H9 (cell line): ENCODE measurements around the gene SPAG17. TPM values are rescaled to one million over a fixed set of nuclear protein-coding genes. Genes with fewer than 3 reads are reported as not detected.

ENCODE experiments used
- DNase-seq: peaks from one replicate; pipeline ENCODE4 v3.0.0-alpha.2; 2017
- H2AFZ ChIP-seq: one replicate; pipeline ENCODE4 v1.6.1; 2013; ENCODE audit warnings: mild to moderate bottlenecking, low read length, control low read depth, moderate library complexity
- H2AK5ac ChIP-seq: 2 replicates; pipeline ENCODE4 v1.6.1; 2013; ENCODE audit warnings: low read length, control low read depth, mixed read lengths; ENCODE audit not compliant: insufficient read length
- H2BK120ac ChIP-seq: one replicate; pipeline ENCODE4 v1.6.1; 2013; ENCODE audit warnings: low read depth, mild to moderate bottlenecking, low read length, control low read depth, inconsistent platforms; ENCODE audit not compliant: poor library complexity, severe bottlenecking
- H2BK12ac ChIP-seq: 2 replicates; pipeline ENCODE4 v1.6.1; 2013; ENCODE audit warnings: low read length, control low read depth, mixed read lengths, low read depth; ENCODE audit not compliant: insufficient read length
- H2BK15ac ChIP-seq: 2 replicates; pipeline ENCODE4 v1.6.1; 2013; ENCODE audit warnings: low read depth, low read length, control low read depth
- H2BK20ac ChIP-seq: one replicate; pipeline ENCODE4 v1.6.1; 2013; ENCODE audit warnings: low read depth, mild to moderate bottlenecking, low read length, control low read depth, inconsistent platforms; ENCODE audit not compliant: poor library complexity, severe bottlenecking
- H2BK5ac ChIP-seq: 2 replicates; pipeline ENCODE4 v1.6.1; 2013; ENCODE audit warnings: low read length, control low read depth, mixed read lengths; ENCODE audit not compliant: insufficient read length
- H3K14ac ChIP-seq: 2 replicates; pipeline ENCODE4 v1.6.1; 2013; ENCODE audit warnings: low read length, control low read depth; ENCODE audit not compliant: insufficient read depth
- H3K18ac ChIP-seq: 2 replicates; pipeline ENCODE4 v1.6.1; 2013; ENCODE audit warnings: low read depth, mild to moderate bottlenecking, mixed read lengths, low read length, control low read depth; ENCODE audit not compliant: insufficient read length
- H3K23ac ChIP-seq: 2 replicates; pipeline ENCODE4 v1.6.1; 2013; ENCODE audit warnings: low read length, control low read depth, mixed read lengths, low read depth; ENCODE audit not compliant: insufficient read length
- H3K23me2 ChIP-seq: 2 replicates; pipeline ENCODE4 v1.6.1; 2013; ENCODE audit warnings: low read depth, mild to moderate bottlenecking, mixed read lengths, low read length, control low read depth; ENCODE audit not compliant: insufficient read length, poor library complexity, severe bottlenecking
- H3K27ac ChIP-seq: 2 replicates; pipeline ENCODE4 v1.5.1; 2013; ENCODE audit warnings: low read length, control low read depth, mixed read lengths, low read depth; ENCODE audit not compliant: insufficient read length
- H3K27me3 ChIP-seq: 2 replicates; pipeline ENCODE4 v1.6.1; 2013; ENCODE audit warnings: low read length, control low read depth, inconsistent platforms; ENCODE audit not compliant: insufficient read depth
- H3K4ac ChIP-seq: 2 replicates; pipeline ENCODE4 v1.6.1; 2013; ENCODE audit warnings: low read depth, mild to moderate bottlenecking, control low read depth, inconsistent platforms, low read length, moderate library complexity
- H3K4me1 ChIP-seq: 2 replicates; pipeline ENCODE4 v1.6.1; 2013; ENCODE audit warnings: low read length, control low read depth, inconsistent platforms; ENCODE audit not compliant: insufficient read depth
- H3K4me2 ChIP-seq: 2 replicates; pipeline ENCODE4 v1.6.1; 2013; ENCODE audit warnings: low read length, control low read depth, mixed read lengths; ENCODE audit not compliant: insufficient read length, insufficient read depth
- H3K56ac ChIP-seq: 2 replicates; pipeline ENCODE4 v1.6.1; 2013; ENCODE audit warnings: low read depth, mild to moderate bottlenecking, mixed read lengths, low read length, control low read depth; ENCODE audit not compliant: insufficient read length
- H3K79me1 ChIP-seq: 2 replicates; pipeline ENCODE4 v1.6.1; 2013; ENCODE audit warnings: low read depth, mild to moderate bottlenecking, moderate library complexity, low read length, control low read depth, inconsistent platforms; ENCODE audit not compliant: insufficient read depth, poor library complexity, severe bottlenecking
- H3K79me2 ChIP-seq: 2 replicates; pipeline ENCODE4 v1.6.1; 2013; ENCODE audit warnings: low read length, control low read depth, inconsistent platforms; ENCODE audit not compliant: insufficient read depth
- H3K9ac ChIP-seq: 2 replicates; pipeline ENCODE4 v1.6.1; 2013; ENCODE audit warnings: low read length, control low read depth, mixed read lengths; ENCODE audit not compliant: insufficient read length; ENCODE audit errors: extremely low read depth
- H3K9me3 ChIP-seq: one replicate; pipeline ENCODE4 v1.6.1; 2013; ENCODE audit warnings: low read depth, low read length, inconsistent platforms; ENCODE audit not compliant: control insufficient read depth
- H3T11ph ChIP-seq: one replicate; pipeline ENCODE4 v1.6.1; 2013; ENCODE audit warnings: mild to moderate bottlenecking, low read length, control low read depth, inconsistent platforms
- H4K20me1 ChIP-seq: one replicate; pipeline ENCODE4 v1.6.1; 2013; ENCODE audit not compliant: control insufficient read depth, insufficient read length, insufficient read depth
- H4K5ac ChIP-seq: 2 replicates; pipeline ENCODE4 v1.6.1; 2013; ENCODE audit warnings: low read depth, mild to moderate bottlenecking, mixed read lengths, low read length, control low read depth; ENCODE audit not compliant: insufficient read length
- H4K8ac ChIP-seq: replicated peaks from 2 replicates; pipeline ENCODE4 v1.6.1; 2013; ENCODE audit warnings: low read length, control low read depth, mixed read lengths, low read depth; ENCODE audit not compliant: insufficient read length
- H4K91ac ChIP-seq: 2 replicates; pipeline ENCODE4 v1.6.1; 2013; ENCODE audit warnings: low read depth, mild to moderate bottlenecking, moderate library complexity, mixed read lengths, low read length, control low read depth; ENCODE audit not compliant: insufficient read length
- H3K27ac Mint-ChIP-seq, 3 experiments: 2 replicates in 2 of 3; 3 replicates in 1 of 3; pipeline ENCODE4 v1.8.0; 2020 to 2021; ENCODE audit warnings: mixed read lengths in 3 of 3, mild to moderate bottlenecking in 1 of 3, moderate library complexity in 1 of 3
- H3K27me3 Mint-ChIP-seq: 2 replicates; pipeline ENCODE4 v1.8.0; 2021; ENCODE audit warnings: low read depth, mild to moderate bottlenecking, moderate library complexity, mixed read lengths
- H3K36me3 Mint-ChIP-seq, 3 experiments: 2 replicates in 2 of 3; 3 replicates in 1 of 3; pipeline ENCODE4 v1.8.0; 2020 to 2021; ENCODE audit warnings: low read depth in 3 of 3, mixed read lengths in 3 of 3; ENCODE audit not compliant: insufficient read depth in 1 of 3
- H3K4me1 Mint-ChIP-seq, 2 experiments: 2 replicates each; pipeline ENCODE4 v1.8.0; 2020; ENCODE audit warnings: mixed read lengths in 2 of 2
- H3K4me3 Mint-ChIP-seq, 2 experiments: 2 replicates in 1 of 2; 3 replicates in 1 of 2; pipeline ENCODE4 v1.8.0; 2020 to 2021; ENCODE audit warnings: mild to moderate bottlenecking in 2 of 2, mixed read lengths in 2 of 2, moderate library complexity in 1 of 2
- H3K9me3 Mint-ChIP-seq, 2 experiments: 2 replicates in 1 of 2; 3 replicates in 1 of 2; pipeline ENCODE4 v1.8.0; 2020; ENCODE audit warnings: mild to moderate bottlenecking in 2 of 2, mixed read lengths in 2 of 2, moderate library complexity in 1 of 2
- WGBS: extraction: QIAGEN DNeasy Blood & Tissue Kit; methylation state at CpG from one replicate; pipeline ENCODE4 v1.1.7; 2013; ENCODE audit warnings: missing lambda C conversion rate, low lambda C conversion rate, mixed read lengths; ENCODE audit not compliant: insufficient read length; ENCODE audit errors: extremely low coverage; 5-methylcytosine and 5-hydroxymethylcytosine counted together
- total RNA-seq: library from RNA; stranded (reverse); gene quantifications from 2 replicates; pipeline ENCODE4 v1.2.1, GENCODE V29; 2021
- TF ChIP-seq, protein P1 (sequence below): fragments of 200-600 bp; sonication (generic); conservative IDR thresholded peaks from 3 replicates; pipeline ENCODE4 v1.8.0; 2021; ENCODE audit warnings: antibody characterized with exemption, mild to moderate bottlenecking

SPAG17 gene
- total RNA-seq, 1 experiment from 2014 or later = 0.37 TPM

DNA sequence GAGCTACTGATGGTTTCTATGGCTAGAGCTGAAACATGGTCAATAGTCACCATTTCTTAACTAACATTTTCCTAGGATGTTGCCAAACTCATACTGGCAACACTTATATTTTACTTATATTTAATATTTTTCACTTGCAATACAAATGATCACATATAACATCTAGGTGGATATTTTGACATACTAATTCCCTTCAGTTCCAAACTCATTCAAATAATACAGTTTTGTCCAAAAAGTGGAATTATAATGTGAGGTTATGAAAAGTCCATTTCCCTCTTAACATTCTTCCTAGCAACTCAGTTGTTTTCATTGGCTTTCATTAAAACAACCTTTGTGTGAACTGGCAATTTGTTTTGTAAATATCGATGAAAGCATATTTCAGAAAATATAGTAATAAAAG is 16.0 kb downstream of the SPAG17 start:
- H3K14ac ChIP-seq = no peak overlapping the region
- WGBS = no CpG with 5 or more reads among the region's 1 CpG
- Mint-ChIP-seq H3K27me3 (no peaks in the 10 kb centered on the region), H3K4me1 (no peaks in the 10 kb centered on the region), H3K9me3 (no peaks in the 10 kb centered on the region; a peak in 2 of 5 replicates), H3K4me3 (no peak overlapping the region), H3K27ac (no peak overlapping the region), H3K36me3 (0 out of 7 replicates have a peak, but pooled peaks cover 0 to under 1% (median 0%) of the 10 kb centered on the region in 3 experiments)
- no peak overlapping the region for H2BK15ac ChIP-seq
- H2BK5ac ChIP-seq = no peak overlapping the region
- no peak overlapping the region for H4K8ac ChIP-seq
- H3K27ac ChIP-seq = no peak overlapping the region
- H3K27me3 ChIP-seq = no peaks in the 10 kb centered on the region
- H3T11ph ChIP-seq = no peak overlapping the region
- H3K4me2 ChIP-seq = no peak overlapping the region
- TF ChIP-seq, protein P1, sequence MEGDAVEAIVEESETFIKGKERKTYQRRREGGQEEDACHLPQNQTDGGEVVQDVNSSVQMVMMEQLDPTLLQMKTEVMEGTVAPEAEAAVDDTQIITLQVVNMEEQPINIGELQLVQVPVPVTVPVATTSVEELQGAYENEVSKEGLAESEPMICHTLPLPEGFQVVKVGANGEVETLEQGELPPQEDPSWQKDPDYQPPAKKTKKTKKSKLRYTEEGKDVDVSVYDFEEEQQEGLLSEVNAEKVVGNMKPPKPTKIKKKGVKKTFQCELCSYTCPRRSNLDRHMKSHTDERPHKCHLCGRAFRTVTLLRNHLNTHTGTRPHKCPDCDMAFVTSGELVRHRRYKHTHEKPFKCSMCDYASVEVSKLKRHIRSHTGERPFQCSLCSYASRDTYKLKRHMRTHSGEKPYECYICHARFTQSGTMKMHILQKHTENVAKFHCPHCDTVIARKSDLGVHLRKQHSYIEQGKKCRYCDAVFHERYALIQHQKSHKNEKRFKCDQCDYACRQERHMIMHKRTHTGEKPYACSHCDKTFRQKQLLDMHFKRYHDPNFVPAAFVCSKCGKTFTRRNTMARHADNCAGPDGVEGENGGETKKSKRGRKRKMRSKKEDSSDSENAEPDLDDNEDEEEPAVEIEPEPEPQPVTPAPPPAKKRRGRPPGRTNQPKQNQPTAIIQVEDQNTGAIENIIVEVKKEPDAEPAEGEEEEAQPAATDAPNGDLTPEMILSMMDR = no peak
- H2BK120ac ChIP-seq = no peak overlapping the region
- no peak overlapping the region for H2BK12ac ChIP-seq
- H2AFZ ChIP-seq = no peak overlapping the region
- no peak overlapping the region for H3K23ac ChIP-seq
- H3K23me2 ChIP-seq = no peaks in the 10 kb centered on the region
- no peaks in the 10 kb centered on the region for H3K79me2 ChIP-seq
- DNase-seq = no peak
- H2BK20ac ChIP-seq = no peak overlapping the region
- no peaks in the 10 kb centered on the region for H3K79me1 ChIP-seq
- H3K4me1 ChIP-seq = no peaks in the 10 kb centered on the region
- no peaks in the 10 kb centered on the region for H3K9me3 ChIP-seq
- H4K91ac ChIP-seq = no peak overlapping the region
- no peak overlapping the region for H2AK5ac ChIP-seq
- no peaks in the 10 kb centered on the region for H4K20me1 ChIP-seq
- H3K4ac ChIP-seq = no peak overlapping the region
- no peak overlapping the region for H3K56ac ChIP-seq
- no peak overlapping the region for H3K9ac ChIP-seq
- no peak overlapping the region for H3K18ac ChIP-seq
- H4K5ac ChIP-seq = no peak overlapping the region
